Naive thymus-derived CD4-positive, alpha-beta T cell (primary cell): ENCODE measurements around the gene KCNAB1. TPM values are rescaled to one million over a fixed set of nuclear protein-coding genes. Genes with fewer than 3 reads are reported as not detected.

Experiments used
- polyA plus RNA-seq, 2 donors: library from polyadenylated mRNA; unstranded; fragments of 300-500 nt; fragmentation: Illumina TruSeq; gene quantifications; one replicate each; pipeline ENCODE4 v1.2.3, GENCODE V29; 2021
- total RNA-seq, 6 experiments: library from RNA in 5 of 6; stranded (reverse) in 5 of 6; gene quantifications; 1 replicate in 5 of 6; 2 replicates in 1 of 6; pipeline ENCODE4 v1.2.3 and lab custom pipeline; 2021 to 2026

KCNAB1 gene
- total and polyA plus RNA-seq, 7 experiments from 2014 or later, result 0.09 to 0.17 TPM; not detected in 5

Other genes starting within 250 kb of the KCNAB1 start
- 10 to 100 TPM; 36.3 to 85.1 (median 45.4) TPM for gene GMPS, start 249.9 kb upstream of the KCNAB1 start, total RNA-seq
- gene GMPS, start 249.9 kb upstream of the KCNAB1 start, polyA plus RNA-seq, result 10 to 100 TPM; 57.9 to 73.1 TPM